Activated CD4-positive, alpha-beta T cell treated with anti-CD3 and anti-CD28 coated beads, Interleukin-2, Interleukin-4, amounts not matched to agents 100 ng/mL and 50 ng/mL, durations not matched to agents 16 hours and 8 hours (primary cell): Measurements from ENCODE around the gene LDHAL6A.

Experiments used
- DNase-seq: peaks from one replicate; pipeline ENCODE4 v3.0.0-alpha.2; 2020; ENCODE audit warnings: low spot score

Gene LDHAL6A

DNA sequence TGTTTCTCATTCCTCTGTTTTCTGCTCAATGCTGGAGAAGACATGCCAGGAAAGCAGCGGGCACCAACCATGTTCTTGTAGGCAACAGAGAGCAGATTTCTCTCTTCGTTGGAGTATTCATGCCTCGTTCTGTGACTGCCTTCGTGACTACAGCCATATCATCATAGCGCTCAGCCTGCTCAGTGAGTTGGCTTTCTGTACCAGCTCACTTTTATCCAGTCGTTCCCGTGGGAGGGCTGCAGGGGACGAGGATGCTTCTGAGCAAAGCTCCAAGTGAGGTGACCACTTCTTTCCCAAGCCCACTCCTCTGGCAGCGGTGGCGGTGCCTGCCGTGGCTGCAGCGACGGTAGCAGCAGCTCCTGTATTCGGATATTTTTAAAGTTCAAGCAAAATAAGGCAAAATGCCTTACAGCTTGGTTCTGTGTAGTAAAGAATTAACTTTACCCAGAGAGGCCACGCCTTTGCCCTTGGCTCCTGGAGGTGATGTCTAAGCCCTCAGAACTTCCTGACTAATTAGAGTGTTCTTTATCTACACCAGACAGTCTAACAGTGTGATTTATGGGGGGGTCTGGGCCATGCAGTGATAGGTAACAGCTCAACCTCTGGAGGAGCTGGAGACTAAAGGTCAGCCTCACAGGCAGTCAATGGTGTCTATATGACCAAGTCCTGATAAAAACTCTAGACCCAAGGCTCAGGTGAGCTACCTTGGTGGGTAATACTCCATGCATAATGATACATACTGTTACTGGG lies 35.3 kb downstream of the LDHAL6A start:
- DNase-seq: no peak

DNA sequence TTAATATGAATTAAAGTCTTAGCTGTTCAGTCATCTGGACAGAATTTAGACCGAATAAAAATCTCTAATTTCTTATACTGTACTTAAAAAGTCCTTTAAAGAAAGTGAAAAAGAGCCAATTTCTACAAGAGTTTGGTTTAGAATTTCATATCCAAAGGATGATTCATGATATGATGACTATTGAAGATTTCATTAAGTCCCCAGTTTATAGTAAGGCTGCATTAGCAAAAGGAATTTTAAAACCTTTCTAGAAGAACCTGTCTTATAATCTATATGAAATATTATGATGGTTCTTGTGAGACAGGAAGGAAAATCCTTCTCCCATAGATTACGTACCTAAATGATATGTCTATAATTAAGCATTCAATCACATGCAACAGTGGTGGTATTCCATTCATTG lies 36.3 kb downstream of the LDHAL6A start:
- no peak for DNase-seq

DNA sequence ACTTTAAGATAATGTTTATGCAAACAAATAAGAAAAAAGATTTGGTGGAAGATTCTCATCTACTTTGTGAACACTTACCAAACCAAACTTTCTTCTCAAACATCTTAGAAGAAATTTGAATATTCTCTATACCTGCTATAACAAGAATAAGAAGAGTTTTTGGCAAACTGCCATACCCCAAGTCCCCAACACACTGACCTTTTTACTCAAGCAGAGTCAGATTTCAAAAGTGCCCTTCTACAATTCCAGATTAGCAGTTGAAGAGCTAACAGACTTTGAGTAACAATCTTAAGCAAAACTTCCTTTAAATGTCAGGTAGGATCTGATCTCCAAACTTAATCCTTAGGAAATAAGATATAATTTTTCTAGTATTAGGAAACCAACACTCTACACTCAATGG lies 37.2 kb downstream of the LDHAL6A start:
- DNase-seq: no peak

DNA sequence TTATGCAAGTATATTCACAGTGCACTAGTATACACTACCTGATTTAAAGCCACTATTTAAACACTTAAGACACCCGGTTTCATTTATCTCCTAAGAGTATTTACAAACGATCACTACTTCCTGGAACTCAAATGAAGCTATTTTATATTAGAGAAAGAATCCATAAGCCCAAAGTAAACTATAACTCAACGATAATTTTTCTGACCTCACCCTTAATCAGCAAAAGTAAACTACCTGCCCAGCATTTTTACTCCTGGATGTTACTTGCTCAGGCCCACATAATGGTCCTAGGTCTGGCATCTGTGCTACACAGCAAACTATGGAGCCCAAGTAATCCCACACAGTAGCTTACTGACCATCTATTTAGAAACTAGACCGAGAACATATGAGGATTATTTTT lies 37.7 kb downstream of the LDHAL6A start:
- no peak for DNase-seq

DNA sequence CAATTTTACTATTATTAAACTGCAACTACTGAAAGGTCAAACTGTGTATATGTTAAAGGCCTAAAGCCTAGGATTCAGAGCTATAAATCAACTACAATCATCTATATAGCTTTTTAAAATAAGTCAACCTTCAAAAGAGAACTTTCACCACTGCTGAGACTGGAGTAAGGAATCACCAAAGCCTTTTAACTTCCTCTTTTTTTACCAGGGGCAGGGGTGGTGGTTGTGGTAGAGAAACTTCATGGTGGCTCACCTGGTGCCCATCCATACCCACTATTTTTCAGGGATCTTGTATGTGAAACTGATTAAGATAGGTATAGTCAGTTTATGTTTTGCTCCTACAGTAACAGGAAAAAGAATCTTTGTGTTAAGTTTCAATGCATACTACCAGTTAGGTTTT lies 39.6 kb downstream of the LDHAL6A start:
- no peak for DNase-seq

DNA sequence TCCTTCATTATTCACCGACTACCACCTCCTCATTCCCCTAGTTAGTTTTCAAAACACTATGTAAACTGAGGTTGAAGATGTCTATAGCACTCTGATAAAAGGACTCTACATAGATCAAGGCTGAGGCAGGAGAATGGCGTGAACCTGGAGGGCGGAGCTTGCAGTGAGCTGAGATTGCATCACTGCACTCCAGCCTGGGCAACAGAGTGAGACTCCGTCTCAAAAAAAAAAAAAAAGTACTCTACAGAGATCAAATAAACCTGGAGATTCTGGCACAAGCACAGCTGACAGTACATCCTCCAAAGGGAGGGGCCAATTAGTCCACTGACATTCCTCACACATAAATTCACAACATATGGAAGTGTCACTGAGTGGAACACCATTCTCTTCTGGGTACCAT lies 40.0 kb downstream of the LDHAL6A start:
- no peak for DNase-seq

DNA sequence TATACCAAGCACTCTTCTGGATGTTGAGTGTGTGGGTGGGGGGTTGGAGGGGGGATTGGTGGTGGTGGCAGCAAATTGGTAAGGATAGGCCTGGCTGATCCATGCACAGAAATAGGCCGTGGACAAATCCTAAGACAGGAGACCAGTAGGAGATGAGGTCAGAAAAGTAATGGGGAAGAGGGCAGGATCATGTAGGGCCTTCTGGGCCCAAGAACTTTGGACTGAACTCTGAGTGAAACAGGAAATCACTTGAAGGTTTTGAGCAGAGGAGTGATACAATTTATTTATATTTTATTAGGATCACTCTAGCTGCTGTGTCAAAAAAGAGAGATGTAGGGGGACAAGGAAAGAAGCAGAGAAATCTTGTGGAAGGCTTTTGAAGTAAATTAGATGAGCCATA lies 42.4 kb downstream of the LDHAL6A start:
- no peak for DNase-seq

DNA sequence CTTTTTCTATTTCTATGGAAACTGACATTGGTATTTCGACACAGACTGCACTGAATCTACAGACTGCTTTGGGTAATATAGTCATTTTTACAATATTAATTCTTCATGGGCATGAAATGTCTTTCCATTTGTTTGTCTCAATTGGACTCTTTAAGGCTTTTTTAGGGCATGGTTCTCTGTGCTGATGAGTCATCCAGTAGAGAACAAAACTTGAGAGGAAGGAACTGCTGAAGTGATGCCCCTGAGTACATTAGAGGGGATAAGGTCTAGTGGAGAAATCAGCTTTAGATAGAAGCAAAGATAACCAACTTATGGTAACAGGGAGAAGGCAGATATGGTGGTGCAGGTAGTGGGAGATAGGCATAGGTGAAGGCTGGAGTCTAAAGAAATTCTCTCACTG lies 46.0 kb downstream of the LDHAL6A start:
- DNase-seq: no peak

DNA sequence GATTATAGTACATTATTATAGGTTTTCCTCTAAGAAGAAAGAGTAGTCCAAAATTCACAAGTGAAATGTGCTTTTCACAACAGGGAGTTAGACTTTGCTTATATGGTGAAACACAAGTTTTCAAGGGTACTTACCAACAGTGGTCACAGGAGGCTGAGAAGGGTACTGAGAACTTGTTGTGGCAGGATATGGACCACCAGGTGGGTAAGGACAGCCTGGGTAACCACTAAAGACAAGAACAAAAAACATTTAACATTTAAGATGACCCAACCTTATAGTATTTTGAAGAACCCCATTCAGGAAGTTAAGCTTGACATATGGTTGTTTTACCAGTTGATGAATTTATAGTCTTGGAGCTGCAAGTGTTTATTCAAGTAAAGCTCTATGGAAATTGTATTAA lies 46.7 kb downstream of the LDHAL6A start:
- DNase-seq: no peak

DNA sequence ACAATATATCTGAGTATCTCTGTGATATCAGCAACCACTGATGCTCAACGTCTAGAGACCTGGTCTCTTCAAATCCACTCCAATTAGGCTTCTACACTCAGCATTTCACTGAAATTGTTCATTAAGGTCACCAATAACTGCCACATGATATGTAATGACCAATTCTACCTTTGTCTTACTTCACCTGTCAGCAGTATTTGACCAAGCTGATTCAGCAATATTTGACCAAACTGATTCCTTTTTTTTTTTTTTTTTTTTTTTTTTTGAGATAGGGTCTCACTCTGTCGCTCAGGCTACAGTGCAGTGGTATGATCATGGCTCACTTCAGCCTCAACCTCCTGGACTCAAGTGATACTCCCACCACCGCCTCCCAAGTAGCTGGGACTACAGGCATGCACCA lies 65.5 kb downstream of the LDHAL6A start:
- DNase-seq: no peak

DNA sequence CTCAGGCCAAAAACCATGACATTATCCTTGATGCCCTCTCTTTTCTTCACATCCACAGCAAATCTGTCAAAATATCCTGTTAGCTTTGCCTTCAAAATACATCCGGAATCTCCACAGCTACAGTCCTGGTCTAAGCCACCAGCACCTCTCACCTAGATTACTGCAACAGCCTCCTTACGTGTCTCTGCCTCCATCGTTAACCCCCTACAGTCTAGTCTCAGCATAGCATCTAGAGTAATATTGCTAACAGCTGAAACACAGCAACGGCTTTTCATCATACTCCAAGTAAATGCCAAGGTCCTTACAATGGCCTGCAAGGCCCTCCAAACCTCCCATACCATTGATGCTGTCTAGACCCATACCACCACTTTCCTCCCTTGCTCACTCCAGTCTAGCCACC lies 66.7 kb downstream of the LDHAL6A start:
- DNase-seq: no peak

DNA sequence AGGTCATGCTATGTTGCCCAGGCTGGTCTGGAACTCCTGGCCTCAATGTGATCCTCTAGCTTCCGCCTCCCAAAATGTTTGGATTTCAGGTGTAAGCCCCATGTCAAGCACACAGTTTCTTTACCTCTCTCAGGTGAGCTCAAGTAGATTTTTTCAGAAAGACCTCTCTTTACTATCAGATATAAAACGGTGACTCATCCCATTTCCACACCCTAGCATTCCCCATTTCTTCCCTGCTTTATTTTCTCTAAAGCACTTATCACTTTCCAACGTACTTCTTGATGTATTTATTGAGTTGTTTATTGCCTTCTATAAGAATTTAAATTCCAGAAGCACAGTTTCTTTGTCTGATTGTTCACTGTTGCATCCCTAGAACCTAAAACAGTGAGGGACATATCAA lies 67.4 kb downstream of the LDHAL6A start:
- no peak for DNase-seq

DNA sequence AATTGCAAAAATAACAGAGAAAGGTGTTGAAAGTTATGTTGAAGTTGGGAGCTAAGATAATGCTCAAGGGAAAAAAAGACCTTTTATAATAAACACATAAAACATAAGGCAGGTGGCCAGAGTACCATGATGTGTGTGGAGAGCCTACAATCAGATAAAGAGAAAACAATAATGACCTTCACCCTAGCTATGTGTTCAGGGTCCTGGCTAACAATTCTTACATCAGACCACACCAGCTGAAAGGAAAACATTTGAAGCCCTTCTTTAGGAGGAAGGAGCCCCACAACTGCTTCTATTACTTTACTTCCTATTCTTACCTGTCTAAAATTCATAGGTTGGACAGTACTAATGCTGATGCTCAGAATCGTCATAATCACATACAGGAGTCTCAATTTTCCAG lies 68.6 kb downstream of the LDHAL6A start:
- no peak for DNase-seq

DNA sequence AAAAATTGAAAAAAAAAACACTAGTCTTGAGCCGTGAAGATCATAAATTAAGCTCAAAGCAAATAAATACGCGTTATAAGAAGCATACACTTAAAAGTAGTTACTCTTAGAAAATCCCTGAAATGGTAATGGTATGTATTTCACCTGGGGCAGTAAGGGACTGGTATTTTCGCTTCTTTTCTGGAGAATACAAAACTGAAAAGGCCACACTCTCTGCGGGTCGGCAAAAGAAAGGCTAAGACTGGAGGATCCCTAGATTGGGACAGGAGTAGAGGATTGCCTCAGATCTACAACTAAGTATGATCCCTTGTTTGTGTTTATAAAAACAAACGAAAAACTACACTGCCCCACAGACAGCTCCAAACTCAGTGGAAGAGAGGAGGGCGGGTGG lies 70.5 kb downstream of the LDHAL6A start:
- no peak for DNase-seq

DNA sequence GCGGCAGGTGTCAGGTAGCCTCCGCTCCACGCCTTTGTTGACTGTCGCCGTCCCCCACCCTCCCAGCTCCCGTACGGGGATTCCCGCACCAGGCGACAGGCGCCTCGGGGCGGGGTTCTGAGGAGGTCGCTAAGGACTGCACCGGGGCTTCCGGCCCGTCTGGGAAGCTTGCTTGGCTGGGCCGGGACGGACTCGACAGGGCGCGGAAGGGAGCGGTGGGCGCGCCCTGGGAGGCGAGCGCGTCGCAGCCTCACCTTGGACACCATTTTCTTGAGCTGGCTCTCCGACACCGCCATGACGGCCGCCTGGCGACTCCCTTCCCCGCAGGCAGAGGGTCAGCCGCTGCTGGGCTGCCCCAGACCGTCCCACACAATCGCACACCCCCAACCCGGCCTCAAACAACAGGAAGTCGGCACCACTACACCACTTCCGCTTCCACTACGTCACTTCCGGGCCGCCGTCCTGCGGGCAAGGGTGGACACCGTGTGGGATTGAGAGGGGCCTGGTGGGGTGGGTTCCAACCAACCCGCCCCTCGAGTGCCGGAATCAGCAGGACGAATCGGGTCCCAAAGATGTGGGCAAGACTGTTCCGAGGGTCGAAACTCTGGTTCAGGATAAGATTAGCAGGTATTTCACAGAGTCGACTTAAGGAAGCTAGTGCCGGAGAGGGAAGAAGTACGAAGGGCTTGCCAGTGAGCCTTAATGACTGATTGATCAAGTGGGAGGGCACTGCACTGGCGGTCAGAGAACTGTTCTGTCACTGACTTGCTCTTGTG lies 71.1 kb downstream of the LDHAL6A start, which contains the start of gene TSG101:
TSG101 (minus strand) TSS at position 422 of the 776 bp plus-strand sequence; CDS start at position 296, 126 bp downstream.
- peak; percentile 93 for DNase-seq

DNA sequence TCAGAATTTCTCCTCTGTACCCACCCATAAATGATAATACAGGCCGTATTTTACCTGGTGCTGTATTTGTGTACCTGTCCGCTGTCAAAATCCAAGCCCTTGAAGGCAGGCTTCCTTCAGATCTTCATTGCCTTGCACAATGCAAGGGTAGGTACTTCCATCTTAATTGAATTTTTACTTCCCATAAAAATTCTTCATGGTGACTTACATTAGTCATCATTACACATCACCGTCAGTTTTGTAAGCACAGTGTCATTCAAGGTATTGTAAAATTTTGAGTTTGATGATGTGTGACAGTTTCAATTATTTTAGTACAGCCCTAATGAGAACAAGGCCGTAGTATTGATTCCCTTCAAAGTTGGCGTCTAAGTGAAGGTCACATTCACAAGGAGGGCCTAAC lies 71.9 kb downstream of the LDHAL6A start:
- peak; percentile 9 for DNase-seq
